ENCODE measurements around the gene GABRB1. TPM values are rescaled to one million over a fixed set of nuclear protein-coding genes. Genes with fewer than 3 reads are reported as not detected.

The GABRB1 gene
- total and polyA plus RNA-seq, 2 donors (not counting 3 experiments of a cell fraction or from before 2014, with no cell fraction given) = not detected

GRCh38 chr4:47075919-47076318 is 44.6 kb downstream of the GABRB1 start:
- TF ChIP-seq FOS (IDR thresholded peaks at IDR 0.05; ENCODE audit: borderline replicate concordance, insufficient read depth, low read length) (no peak), POLR2A (IDR thresholded peaks at IDR 0.05; ENCODE audit: low read depth, low read length) (no peak), POLR2AphosphoS5 (IDR thresholded peaks at IDR 0.05; ENCODE audit: insufficient read depth, low read depth, low read length) (no peak), MAX (IDR thresholded peaks at IDR 0.05; ENCODE audit: insufficient read depth, insufficient read length) (no peak), CTCF (IDR thresholded peaks at IDR 0.05; ENCODE audit: extremely low read depth in 1 of 2, insufficient read depth in 1 of 2, low read depth in 1 of 2, low read length in 2 of 2) (no peak), GATA2 (IDR thresholded peaks at IDR 0.05; ENCODE audit: insufficient read depth, insufficient read length, low read depth, low read length) (no peak)
- peak overlapping the region; percentile 57 for H2AFZ ChIP-seq (ENCODE audit: low read depth, low read length)

More at GRCh38 chr4:47075919-47076318, 44.6 kb downstream of the GABRB1 start:
- Histone ChIP-seq H3K36me3 (ENCODE audit: control insufficient read depth in 2 of 2, extremely low read depth in 1 of 2, insufficient read depth in 2 of 2, low read length in 2 of 2) (no peaks in the 10 kb centered on the region), H3K4me2 (ENCODE audit: insufficient read depth, low read length) (peak overlapping the region; percentile 40), H3K9ac (replicated peaks; ENCODE audit: extremely low read depth, insufficient read depth, low read length) (no peak overlapping the region), H3K4me3 (replicated peaks in 1 of 3; ENCODE audit: insufficient read depth in 1 of 3, low read depth in 1 of 3, low read length in 3 of 3) (no peak overlapping the region), H3K79me2 (ENCODE audit: control insufficient read depth, insufficient read depth, low read length) (no peaks in the 10 kb centered on the region), H3K9me1 (replicated peaks; ENCODE audit: control insufficient read depth, extremely low read depth, insufficient read depth, low read length) (no peaks in the 10 kb centered on the region), H3K9me3 (replicated peaks; ENCODE audit: control insufficient read depth, insufficient read depth, low read length) (no peaks in the 10 kb centered on the region), H3K4me1 (ENCODE audit: control insufficient read depth, extremely low read depth, insufficient read depth, low read length) (peaks cover 37% of the 10 kb centered on the region), H4K20me1 (replicated peaks; ENCODE audit: control insufficient read depth, extremely low read depth, insufficient read depth, low read length) (no peaks in the 10 kb centered on the region), H3K27ac (ENCODE audit: insufficient read depth, low read depth, low read length) (peak overlapping the region; percentile 51), H3K27me3 (ENCODE audit: control insufficient read depth in 2 of 2, insufficient read depth in 2 of 2, low read length in 2 of 2) (no peaks in the 10 kb centered on the region)
- dilution Hi-C loops (cut with MboI; ENCODE audit: extremely low pct_ligation_motif_present, low sequenced_read_pairs) (no loop called here), intact Hi-C loops (cut with micrococcal nuclease) (no loop called here)
- FAIRE-seq = no peak
- ChIA-PET POLR2A (no interaction called here), CTCF (interaction anchor here (1.2 to 2.4 kb wide), 6 partner anchors 9 to 49 kb away, joined by 3 to 12 read pairs (median 6); no protein-coding TSS in a partner anchor)
- DNase-seq (ENCODE audit: low read depth, low spot score) = peak; percentile 7
- BruUV-seq (replicated peaks) = no TSS peak

Data from endothelial cell of umbilical vein (primary cell).